NB4 (cell line): ENCODE measurements around the gene OSBP2.
"Not testable (repeated sequence)": the region's sequence is repeated elsewhere in the genome, so short reads cannot be mapped to it uniquely, and the experiment has no call there.

Experiments used
- DNase-seq: peaks from one replicate; pipeline ENCODE4 v3.0.0; 2010; ENCODE audit warnings: low read depth
- H3K4me3 ChIP-seq: one replicate; pipeline ENCODE4 v1.5.1; 2011; ENCODE audit warnings: mild to moderate bottlenecking, low read depth, low read length, moderate library complexity
- CTCF ChIP-seq: IDR thresholded peaks from one replicate; pipeline ENCODE4 v1.5.1; 2012; ENCODE audit warnings: low read depth, low read length
- MYC ChIP-seq: IDR thresholded peaks from 2 replicates; pipeline ENCODE4 v1.6.1; 2011; ENCODE audit warnings: low read depth, low read length
- POLR2A ChIP-seq: IDR thresholded peaks from 2 replicates; pipeline ENCODE4 v1.6.1; 2011; ENCODE audit warnings: mild to moderate bottlenecking; ENCODE audit not compliant: insufficient read length; ENCODE audit errors: extremely low read depth
- TF ChIP-seq, protein P1 (sequence below): IDR thresholded peaks from 2 replicates; pipeline ENCODE4 v1.6.1; 2011; ENCODE audit warnings: low read depth, low read length

OSBP2 gene

GRCh38 chr22:30705710-30706651, 11.3 kb downstream of the OSBP2 start:
- TF ChIP-seq CTCF = no peak
- no peak for TF ChIP-seq MYC
- no peak for TF ChIP-seq POLR2A
- TF ChIP-seq, protein P1, sequence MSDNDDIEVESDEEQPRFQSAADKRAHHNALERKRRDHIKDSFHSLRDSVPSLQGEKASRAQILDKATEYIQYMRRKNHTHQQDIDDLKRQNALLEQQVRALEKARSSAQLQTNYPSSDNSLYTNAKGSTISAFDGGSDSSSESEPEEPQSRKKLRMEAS = no peak
- DNase-seq = peak; percentile 58
- no peak overlapping the region for H3K4me3 ChIP-seq

DNA sequence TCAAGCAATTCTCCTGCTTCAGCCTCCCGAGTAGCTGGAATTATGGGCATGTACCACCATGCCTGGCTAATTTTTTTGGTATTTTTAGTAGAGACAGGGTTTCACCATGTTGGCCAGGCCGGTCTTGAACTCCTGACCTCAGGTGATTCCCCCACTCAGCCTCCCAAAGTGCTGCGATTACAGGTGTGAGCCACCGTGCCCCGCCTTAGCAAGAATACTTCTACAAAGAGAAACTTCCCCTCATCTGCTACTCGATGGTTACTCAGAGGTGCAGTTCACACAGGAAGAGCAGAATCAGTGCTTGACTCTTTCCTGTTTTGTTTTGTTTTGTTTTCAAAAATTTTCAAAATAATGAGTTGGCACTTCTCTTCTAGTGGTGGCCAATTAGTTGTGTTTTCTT, 15.3 kb downstream of the OSBP2 start:
- not testable (repeated sequence) for H3K4me3 ChIP-seq, DNase-seq

GRCh38 chr22:30712094-30712493, 17.4 kb downstream of the OSBP2 start:
- TF ChIP-seq, protein P1 = no peak
- no peak for DNase-seq
- no peak overlapping the region for H3K4me3 ChIP-seq

- no peak for TF ChIP-seq POLR2A
- TF ChIP-seq MYC = no peak
- TF ChIP-seq, protein P1 = no peak
- no peak for TF ChIP-seq CTCF
- no peak overlapping the region for H3K4me3 ChIP-seq
- DNase-seq = no peak
Measured at GRCh38 chr22:30714062-30714461, 19.4 kb downstream of the OSBP2 start.

DNA sequence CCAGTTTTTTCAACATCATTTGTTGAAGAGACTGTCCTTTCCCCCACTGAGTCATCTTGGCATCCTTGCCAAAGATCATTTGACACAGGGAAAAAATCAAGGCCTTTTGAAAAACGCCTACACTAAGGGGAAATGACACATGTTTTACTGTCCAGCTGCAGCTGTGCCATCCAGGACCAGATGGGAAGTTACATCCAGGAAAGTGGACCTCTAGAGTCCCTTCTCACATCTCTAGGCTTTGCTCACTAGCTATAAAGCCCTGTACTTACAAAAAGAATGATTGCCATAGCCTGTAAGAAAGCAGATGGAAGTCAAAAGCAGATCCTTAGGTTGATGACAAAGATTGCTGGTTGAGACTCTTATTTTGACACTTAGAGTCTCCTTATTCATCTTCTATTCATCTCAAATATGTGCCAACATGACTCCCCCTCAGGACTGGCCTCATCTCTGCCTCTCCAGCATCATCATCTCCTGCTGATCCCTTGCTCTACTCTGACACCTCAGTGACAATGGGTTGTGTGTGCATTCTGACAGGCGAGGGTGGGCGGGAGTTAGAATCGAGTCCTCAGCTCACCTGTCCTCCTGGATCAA, 22.8 kb downstream of the OSBP2 start:
- TF ChIP-seq CTCF (no peak), MYC (no peak)
- TF ChIP-seq, protein P1 = no peak
- DNase-seq = no peak
- H3K4me3 ChIP-seq = no peak overlapping the region

DNA sequence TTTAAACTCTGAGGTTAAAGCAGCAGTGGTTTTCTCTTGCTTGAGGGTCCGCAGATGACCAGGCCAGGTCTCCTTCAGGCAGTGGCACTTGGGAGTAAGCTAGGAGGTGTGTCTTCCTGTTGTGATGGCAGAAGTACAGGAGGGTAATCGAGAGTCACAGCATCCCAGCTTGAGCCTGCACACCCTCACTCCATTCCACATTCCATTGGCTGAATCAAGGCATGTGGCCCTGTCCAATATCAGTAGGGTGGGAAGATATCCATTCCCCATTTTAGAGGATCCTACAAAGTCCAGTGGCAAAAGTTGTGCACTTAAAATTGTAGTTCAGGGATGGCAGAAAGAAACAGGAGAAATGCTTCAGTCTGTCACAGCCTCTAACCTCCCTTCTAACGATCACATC, 23.3 kb downstream of the OSBP2 start:
- no peak overlapping the region for H3K4me3 ChIP-seq
- no peak for DNase-seq
- TF ChIP-seq, protein P1 = no peak
- TF ChIP-seq CTCF = no peak
- TF ChIP-seq MYC = no peak
- TF ChIP-seq POLR2A = no peak
